Panc1 (cell line): Measurements from ENCODE around the gene PARD3. TPM values are rescaled to one million over a fixed set of nuclear protein-coding genes. Genes with fewer than 3 reads are reported as not detected.

Experiments
- ATAC-seq: fragments of 200-7000 bp; cut with Tn5 transposase; 2 replicates; pipeline ENCODE4 v1.9.1; 2020; ENCODE audit warnings: mild to moderate bottlenecking, moderate library complexity
- BruUV-seq: library from RNA; stranded (reverse); fragments of 400-500 nt; replicated peaks from 2 replicates; lab custom pipeline; 2021; lab: Mats Ljungman, UMichigan
- CTCF ChIA-PET: fragments of 300-600 bp; sonication (Branson Sonifier 250); formaldehyde crosslinking; loops from one replicate; lab custom pipeline; 2022; ENCODE audit warnings: antibody characterized with exemption; lab: Charles Lee
- POLR2A ChIA-PET: fragments of 300-600 bp; sonication (Branson Sonifier 250); formaldehyde crosslinking; loops from one replicate; lab custom pipeline; 2022; ENCODE audit warnings: antibody characterized with exemption; lab: Charles Lee
- DNase-seq: peaks from one replicate; pipeline ENCODE4 v3.0.0-alpha.2; 2010; ENCODE audit warnings: low read depth, low spot score
- H3K27ac ChIP-seq: 2 replicates; pipeline ENCODE4 v1.5.1; 2011; ENCODE audit warnings: mild to moderate bottlenecking, low read length, inconsistent platforms
- H3K27me3 ChIP-seq: fragments of 200-500 bp; sonication (Bioruptor generic); 2 replicates; pipeline ENCODE4 v1.6.0; 2014; ENCODE audit warnings: low read length, inconsistent platforms; ENCODE audit not compliant: control insufficient read depth, insufficient read depth
- H3K36me3 ChIP-seq: fragments of 200-500 bp; sonication (Bioruptor generic); 2 replicates; pipeline ENCODE4 v1.5.1; 2014; ENCODE audit warnings: inconsistent platforms, mild to moderate bottlenecking, low read length, moderate library complexity; ENCODE audit not compliant: control insufficient read depth, insufficient read depth
- H3K4me1 ChIP-seq: 2 replicates; pipeline ENCODE4 v1.5.1; 2011; ENCODE audit warnings: inconsistent platforms, mild to moderate bottlenecking, low read length, moderate library complexity; ENCODE audit not compliant: control insufficient read depth, insufficient read depth
- H3K4me3 ChIP-seq, 2 experiments: 2 replicates each; pipeline ENCODE4 v1.5.1; 2011 to 2012; ENCODE audit warnings: low read depth in 2 of 2, low read length in 2 of 2, mild to moderate bottlenecking in 2 of 2, inconsistent platforms in 1 of 2, moderate library complexity in 1 of 2
- H3K9me3 ChIP-seq: fragments of 200-500 bp; sonication (Bioruptor generic); 2 replicates; pipeline ENCODE4 v1.5.1; 2014; ENCODE audit warnings: low read depth, mild to moderate bottlenecking, inconsistent platforms, low read length, moderate library complexity; ENCODE audit not compliant: control insufficient read depth, insufficient read depth
- POLR2AphosphoS5 ChIP-seq: IDR thresholded peaks from 2 replicates; pipeline ENCODE4 v1.6.1; 2012; ENCODE audit warnings: mild to moderate bottlenecking, low read depth, low read length, moderate library complexity
- REST ChIP-seq, 2 experiments: IDR thresholded peaks; 2 replicates each; pipeline ENCODE4 v1.6.1; 2011 to 2012; ENCODE audit warnings: low read depth in 2 of 2, control low read depth in 1 of 2, low read length in 1 of 2, mild to moderate bottlenecking in 1 of 2, moderate library complexity in 1 of 2; ENCODE audit not compliant: insufficient read depth in 1 of 2
- SIN3A ChIP-seq: IDR thresholded peaks from 2 replicates; pipeline ENCODE4 v1.6.1; 2012; ENCODE audit warnings: low read depth, mild to moderate bottlenecking, low read length, moderate library complexity, borderline replicate concordance; ENCODE audit not compliant: insufficient read depth
- TCF7L2 ChIP-seq: IDR thresholded peaks from 2 replicates; pipeline ENCODE4 v1.6.1; 2011; ENCODE audit warnings: mild to moderate bottlenecking, low read depth, low read length, inconsistent platforms
- in situ Hi-C: cut with HindIII; loops from 2 replicates; pipeline ENCODE4 v1.10.0; 2016; ENCODE audit warnings: low sequenced_read_pairs, low pct_unique_long_range_greater_than_20kb
- intact Hi-C: fragments of 100-400 bp; cut with micrococcal nuclease; formaldehyde crosslinking; loops from one replicate; pipeline ENCODE4 v1.10.0; 2022; ENCODE audit not compliant: unreplicated experiment
- total RNA-seq: library from RNA; stranded (reverse); gene quantifications from one replicate; pipeline ENCODE4 v1.2.1, GENCODE V29; 2021; ENCODE audit not compliant: unreplicated experiment
- TF ChIP-seq, protein P1 (sequence below): fragments of 450-650 bp; IDR thresholded peaks from 2 replicates; pipeline ENCODE4 v1.5.1; 2017; ENCODE audit warnings: mild to moderate bottlenecking

PARD3 gene
- total RNA-seq, 1 experiment from 2014 or later: 29.8 TPM

DNA sequence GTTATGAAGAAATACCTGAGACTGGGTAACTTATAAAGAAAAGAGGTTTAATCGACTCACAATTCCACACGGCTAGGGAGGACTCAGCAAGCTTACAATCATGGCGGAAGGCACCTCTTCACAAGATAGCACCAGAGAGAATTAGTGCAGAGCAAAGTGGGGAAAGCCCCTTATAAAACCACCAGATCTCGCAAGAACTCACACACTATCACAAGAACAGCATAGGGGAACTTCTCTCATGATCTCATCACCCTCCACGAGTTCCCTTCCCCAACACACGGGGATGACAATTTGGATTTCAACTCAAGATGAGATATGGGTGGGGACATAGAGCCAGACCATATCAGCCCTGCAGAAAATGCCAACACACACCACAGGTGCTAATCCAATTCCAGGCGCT is 218.7 kb downstream of the PARD3 start:
- intact Hi-C loops (no loop called here), in situ Hi-C loops (no loop called here)
- POLR2A ChIA-PET: interaction anchor here (0.7 kb wide), 1 partner anchor 135 kb away, joined by 5 read pairs; no protein-coding TSS in a partner anchor
- Histone ChIP-seq H3K27ac (no peak overlapping the region), H3K27me3 (no peaks in the 10 kb centered on the region), H3K36me3 (no peaks in the 10 kb centered on the region), H3K4me1 (no peaks in the 10 kb centered on the region), H3K4me3 (no peak overlapping the region), H3K9me3 (no peaks in the 10 kb centered on the region)
- TF ChIP-seq POLR2AphosphoS5: no peak
- TF ChIP-seq, protein P1, sequence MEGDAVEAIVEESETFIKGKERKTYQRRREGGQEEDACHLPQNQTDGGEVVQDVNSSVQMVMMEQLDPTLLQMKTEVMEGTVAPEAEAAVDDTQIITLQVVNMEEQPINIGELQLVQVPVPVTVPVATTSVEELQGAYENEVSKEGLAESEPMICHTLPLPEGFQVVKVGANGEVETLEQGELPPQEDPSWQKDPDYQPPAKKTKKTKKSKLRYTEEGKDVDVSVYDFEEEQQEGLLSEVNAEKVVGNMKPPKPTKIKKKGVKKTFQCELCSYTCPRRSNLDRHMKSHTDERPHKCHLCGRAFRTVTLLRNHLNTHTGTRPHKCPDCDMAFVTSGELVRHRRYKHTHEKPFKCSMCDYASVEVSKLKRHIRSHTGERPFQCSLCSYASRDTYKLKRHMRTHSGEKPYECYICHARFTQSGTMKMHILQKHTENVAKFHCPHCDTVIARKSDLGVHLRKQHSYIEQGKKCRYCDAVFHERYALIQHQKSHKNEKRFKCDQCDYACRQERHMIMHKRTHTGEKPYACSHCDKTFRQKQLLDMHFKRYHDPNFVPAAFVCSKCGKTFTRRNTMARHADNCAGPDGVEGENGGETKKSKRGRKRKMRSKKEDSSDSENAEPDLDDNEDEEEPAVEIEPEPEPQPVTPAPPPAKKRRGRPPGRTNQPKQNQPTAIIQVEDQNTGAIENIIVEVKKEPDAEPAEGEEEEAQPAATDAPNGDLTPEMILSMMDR: no peak
- no peak for TF ChIP-seq TCF7L2
- TF ChIP-seq SIN3A: no peak
- TF ChIP-seq REST (IDR thresholded peaks at IDR 0.05; ENCODE audit: insufficient read depth in 1 of 2, low read depth in 2 of 2, low read length in 1 of 2): no peak
- DNase-seq (no peak), ATAC-seq (no peak)
- no TSS peak for BruUV-seq
- CTCF ChIA-PET: no interaction called here

DNA sequence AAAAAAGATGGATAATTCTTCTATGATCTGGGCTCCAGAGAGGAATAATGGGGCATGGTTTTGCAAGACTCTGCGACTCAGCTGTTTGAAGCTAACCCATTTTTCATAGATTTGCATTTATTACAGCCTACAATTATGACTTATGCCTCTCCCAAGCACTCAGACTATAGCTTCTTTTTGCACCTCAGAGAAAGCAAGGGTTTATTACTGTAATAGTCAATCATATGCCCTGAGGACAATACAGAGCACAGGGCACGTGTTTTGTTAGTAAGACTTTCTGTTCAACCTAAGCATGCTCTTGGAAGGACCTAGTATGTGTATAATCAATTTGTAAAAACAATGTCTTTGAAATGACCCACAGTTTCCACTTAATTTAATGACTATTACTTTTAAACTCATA is 221.2 kb downstream of the PARD3 start:
- no peak overlapping the region for H3K27ac ChIP-seq
- H3K27me3 ChIP-seq: no peaks in the 10 kb centered on the region
- H3K4me1 ChIP-seq: no peaks in the 10 kb centered on the region
- TF ChIP-seq POLR2AphosphoS5 (no peak), TCF7L2 (no peak), REST (IDR thresholded peaks at IDR 0.05; ENCODE audit: insufficient read depth in 1 of 2, low read depth in 2 of 2, low read length in 1 of 2) (no peak), SIN3A (no peak)
- TF ChIP-seq, protein P1: no peak
- intact Hi-C loops: no loop called here
- CTCF ChIA-PET: no interaction called here
- ATAC-seq: no peak
- H3K9me3 ChIP-seq: no peaks in the 10 kb centered on the region
- no peak for DNase-seq
- H3K4me3 ChIP-seq: no peak overlapping the region
- no peaks in the 10 kb centered on the region for H3K36me3 ChIP-seq
- in situ Hi-C loops: no loop called here
- POLR2A ChIA-PET: interaction anchor here (0.5 kb wide), 1 partner anchor 343 kb away, joined by 4 read pairs; no protein-coding TSS in a partner anchor
- no TSS peak for BruUV-seq
